ENCODE data around the gene ZGPAT.

GRCh38 chr20:63665708-63666107 lies 42.1 kb upstream of the ZGPAT start:
- TF ChIP-seq CTCF (IDR thresholded peaks at IDR 0.05) (no peak), EZH2 (IDR thresholded peaks at IDR 0.05; ENCODE audit: borderline replicate concordance, insufficient read depth, low read depth, low read length, poor library complexity, severe bottlenecking) (no peak)
